ENCODE data around the gene PITPNC1.
"Not testable (repeated sequence)": the region's sequence is repeated elsewhere in the genome, so short reads cannot be mapped to it uniquely, and the experiment has no call there.

PITPNC1 gene

GRCh38 chr17:67623767-67624166 lies 246.7 kb downstream of the PITPNC1 start:
- DNase-seq (ENCODE audit: low read depth), result no peak

GRCh38 chr17:67624886-67625656 lies 248.0 kb downstream of the PITPNC1 start:
- DNase-seq (ENCODE audit: low read depth), result no peak

DNA sequence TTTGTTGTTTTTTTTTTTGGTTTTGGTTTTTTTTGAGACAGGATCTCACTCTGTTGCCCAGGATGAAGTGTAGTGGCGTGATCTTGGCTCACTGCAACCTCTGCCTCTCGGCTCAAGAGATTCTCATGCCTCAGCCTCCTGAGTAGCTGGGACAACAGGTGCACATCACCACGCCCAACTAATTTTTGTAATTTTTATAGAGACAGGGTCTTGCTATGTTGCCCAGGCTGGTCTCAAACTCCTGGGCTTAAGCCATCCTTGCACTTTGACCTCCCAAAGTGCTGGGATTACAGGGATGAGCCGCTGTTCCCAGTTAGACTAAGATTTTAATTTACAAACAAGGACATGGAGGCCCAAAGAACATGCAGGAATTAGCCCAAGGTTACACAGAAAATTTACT lies 248.9 kb downstream of the PITPNC1 start:
- no peak for DNase-seq (ENCODE audit: low read depth)

DNA sequence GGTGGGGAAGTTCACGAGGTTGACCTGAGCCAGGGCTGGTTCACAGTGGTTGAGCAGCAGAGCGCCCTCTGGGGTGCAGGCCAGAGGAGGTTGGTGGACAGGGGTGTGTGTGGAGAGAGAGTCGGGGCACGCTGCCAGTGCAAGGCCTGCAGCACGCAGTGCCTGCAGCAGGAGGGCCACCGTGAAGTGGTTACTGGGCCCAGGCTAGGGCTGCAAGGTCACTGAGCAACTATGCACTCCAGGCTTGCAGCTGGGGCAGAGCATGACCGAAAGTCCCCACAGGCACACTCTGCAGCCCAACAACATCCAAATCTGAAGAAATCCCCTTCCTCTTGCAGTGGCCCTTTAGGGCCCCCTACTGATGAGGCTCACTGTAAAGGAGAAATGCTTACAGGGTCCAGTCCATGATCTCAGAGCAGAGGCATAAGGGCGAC lies 251.5 kb downstream of the PITPNC1 start:
- DNase-seq (ENCODE audit: low read depth), result peak; percentile 20

DNA sequence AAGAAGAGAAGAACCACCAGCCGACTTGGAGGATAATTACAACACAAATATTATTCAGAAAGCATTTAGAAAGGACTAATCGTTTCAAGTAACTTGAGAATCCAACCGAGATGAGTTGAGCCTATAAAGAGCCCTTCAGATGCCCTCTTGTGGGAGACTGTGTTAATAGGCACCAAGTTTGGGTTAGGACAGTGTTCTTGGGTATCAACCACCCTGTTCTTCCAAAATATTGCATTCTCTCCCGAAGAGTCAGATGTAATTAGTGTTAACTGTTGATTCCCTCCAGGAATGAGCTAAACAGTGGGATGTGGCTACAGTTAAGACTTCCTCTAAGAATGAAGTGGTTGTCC lies 252.9 kb downstream of the PITPNC1 start:
- DNase-seq (ENCODE audit: low read depth), result peak; percentile 84

- DNase-seq (ENCODE audit: low read depth), result not testable (repeated sequence)
Measured at GRCh38 chr17:67630836-67631235, 253.8 kb downstream of the PITPNC1 start.

- peak; percentile 39 for DNase-seq (ENCODE audit: low read depth)
Measured at GRCh38 chr17:67632141-67632540, 255.1 kb downstream of the PITPNC1 start.

GRCh38 chr17:67633751-67634211 lies 256.7 kb downstream of the PITPNC1 start:
- DNase-seq (ENCODE audit: low read depth), result no peak

DNA sequence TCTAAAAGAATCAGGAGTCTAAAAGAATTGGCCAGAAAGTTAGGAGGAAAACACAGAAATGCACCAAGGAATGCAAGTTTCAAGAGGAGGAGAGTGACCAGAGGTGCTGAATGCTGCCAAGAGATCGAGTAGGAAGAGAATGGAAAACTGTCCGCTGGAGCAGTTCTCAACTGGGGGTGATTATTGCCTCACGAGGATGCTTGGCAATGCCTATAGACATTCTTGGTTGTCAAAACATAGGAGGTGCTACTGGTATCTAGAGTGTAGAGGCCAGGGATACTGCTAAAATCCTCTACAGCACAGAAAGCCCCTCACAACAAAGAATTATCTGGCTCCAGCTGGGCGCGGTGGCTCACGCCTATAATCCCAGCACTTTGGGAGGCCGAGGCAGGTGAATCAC lies 258.6 kb downstream of the PITPNC1 start:
- DNase-seq (ENCODE audit: low read depth), result no peak

GRCh38 chr17:67636312-67636711 lies 259.2 kb downstream of the PITPNC1 start:
- DNase-seq (ENCODE audit: low read depth), result no peak

GRCh38 chr17:67636834-67637520 lies 259.9 kb downstream of the PITPNC1 start:
- DNase-seq (ENCODE audit: low read depth), result no peak

DNA sequence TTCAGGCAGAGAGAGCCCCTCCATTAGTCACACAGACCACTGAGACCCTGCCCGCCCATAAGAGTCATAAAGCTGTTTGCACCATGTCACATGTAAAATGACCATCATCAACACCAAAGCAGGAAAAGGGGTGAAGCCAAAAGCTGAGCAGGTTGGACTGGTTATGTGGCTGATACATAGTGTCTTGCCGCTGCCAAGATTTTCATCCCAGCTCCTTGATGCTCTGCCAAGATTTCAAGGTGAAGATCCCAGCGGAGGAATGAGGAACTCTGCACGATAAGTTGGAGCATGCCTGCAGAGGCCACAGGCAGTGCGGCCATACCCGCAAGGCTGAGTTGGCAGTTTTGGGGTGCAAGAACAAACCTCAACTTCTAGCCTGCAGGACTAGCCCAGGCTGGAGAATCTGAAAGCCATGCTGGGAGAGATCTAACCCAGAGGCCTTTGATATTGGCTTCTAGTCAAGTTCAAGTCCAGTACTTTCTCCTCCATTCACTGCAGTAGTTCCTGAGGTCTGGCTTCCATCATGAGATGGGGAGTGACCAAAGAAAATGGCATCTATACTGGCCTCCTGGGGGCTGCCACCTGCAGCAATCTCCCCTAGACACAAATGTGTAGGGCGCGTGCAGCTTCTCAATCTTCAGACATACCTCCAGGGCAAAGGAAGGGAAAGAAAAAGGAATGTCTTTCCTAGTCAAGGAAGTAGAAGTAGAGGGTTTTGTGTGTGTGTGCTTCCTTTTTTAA lies 261.0 kb downstream of the PITPNC1 start:
- DNase-seq (ENCODE audit: low read depth), result no peak

GRCh38 chr17:67638871-67639270 lies 261.8 kb downstream of the PITPNC1 start:
- no peak for DNase-seq (ENCODE audit: low read depth)

DNA sequence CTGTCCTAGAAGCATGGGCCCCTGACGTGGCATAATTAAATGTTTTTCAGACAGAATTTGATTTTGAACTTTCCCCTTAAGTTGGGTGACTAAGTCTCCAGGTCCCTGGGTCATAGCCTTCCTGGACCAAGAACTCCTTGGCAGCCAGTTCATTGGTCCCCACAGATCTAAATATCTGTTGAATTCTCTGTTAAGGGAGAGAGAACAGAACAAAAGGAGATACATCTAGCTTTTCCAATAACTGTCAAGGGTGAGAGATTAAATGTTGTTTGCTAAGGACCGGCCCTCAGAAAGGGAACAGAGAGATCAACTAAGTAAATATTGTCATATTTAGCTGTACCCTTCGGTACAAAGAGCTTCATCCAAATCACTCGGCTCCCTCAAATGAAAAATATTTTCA lies 262.5 kb downstream of the PITPNC1 start:
- no peak for DNase-seq (ENCODE audit: low read depth)

DNA sequence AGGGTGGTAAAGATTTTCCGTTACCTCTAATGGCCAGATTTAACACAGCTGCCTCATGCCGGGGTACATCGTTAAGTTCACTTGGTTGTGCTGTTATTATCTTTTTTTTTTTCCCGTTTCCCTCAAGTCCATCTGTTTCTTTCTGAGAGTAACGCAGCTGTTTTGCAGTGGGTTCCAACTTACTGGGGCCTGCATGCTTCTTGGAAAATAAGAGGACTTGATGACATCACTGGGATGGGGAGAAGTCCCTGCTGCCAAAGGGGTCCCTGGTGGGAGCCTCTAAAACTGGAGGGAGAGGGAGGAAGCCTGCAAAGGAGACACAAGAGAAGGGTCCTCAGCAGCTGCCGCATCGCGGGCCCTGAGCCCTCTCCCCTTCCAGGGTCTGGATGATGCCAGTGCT lies 262.9 kb downstream of the PITPNC1 start:
- DNase-seq (ENCODE audit: low read depth), result no peak

GRCh38 chr17:67642488-67642887 lies 265.4 kb downstream of the PITPNC1 start:
- DNase-seq (ENCODE audit: low read depth), result no peak

GRCh38 chr17:67644061-67644460 lies 267.0 kb downstream of the PITPNC1 start:
- no peak for DNase-seq (ENCODE audit: low read depth)

- DNase-seq (ENCODE audit: low read depth), result not testable (repeated sequence)
Measured at GRCh38 chr17:67645195-67645594, 268.1 kb downstream of the PITPNC1 start.

DNA sequence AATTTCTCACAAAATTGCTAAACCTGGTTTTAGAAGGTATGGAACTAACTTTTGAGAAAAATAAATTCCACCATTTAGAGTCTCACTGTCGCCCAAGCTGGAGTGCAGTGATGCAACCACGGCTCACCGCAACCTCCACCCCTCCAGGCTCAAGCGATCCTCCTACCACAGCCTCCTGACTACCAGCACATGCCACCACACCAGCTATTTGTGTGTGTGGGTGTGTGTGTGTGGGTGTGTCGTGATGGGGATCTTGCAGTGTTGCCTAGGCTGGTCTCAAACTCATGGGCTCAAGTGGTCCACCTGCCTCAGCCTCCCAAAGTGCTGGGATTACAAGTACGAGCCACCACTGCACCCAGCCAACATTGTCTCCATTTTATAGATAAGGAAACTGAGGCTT lies 269.4 kb downstream of the PITPNC1 start:
- no peak for DNase-seq (ENCODE audit: low read depth)

DNA sequence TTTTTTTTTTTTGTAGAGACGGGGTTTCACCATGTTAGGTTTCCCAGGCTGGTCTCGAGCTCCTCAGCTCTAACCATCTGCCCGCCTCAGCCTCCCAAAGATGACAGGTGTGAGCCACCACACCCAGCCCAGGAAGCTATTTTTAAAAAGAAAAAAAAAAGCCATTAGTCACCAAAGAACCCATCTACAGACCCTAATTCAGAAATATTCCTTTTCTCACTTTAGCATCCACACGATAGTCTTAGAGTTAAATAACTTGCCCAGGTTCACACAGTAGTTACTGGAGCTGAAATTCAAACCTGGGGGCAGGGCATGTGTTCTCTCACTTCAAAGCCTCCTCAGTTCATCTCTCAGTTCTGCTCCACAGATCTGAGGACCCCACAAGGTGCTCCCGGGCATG lies 270.4 kb downstream of the PITPNC1 start:
- DNase-seq (ENCODE audit: low read depth), result no peak

DNA sequence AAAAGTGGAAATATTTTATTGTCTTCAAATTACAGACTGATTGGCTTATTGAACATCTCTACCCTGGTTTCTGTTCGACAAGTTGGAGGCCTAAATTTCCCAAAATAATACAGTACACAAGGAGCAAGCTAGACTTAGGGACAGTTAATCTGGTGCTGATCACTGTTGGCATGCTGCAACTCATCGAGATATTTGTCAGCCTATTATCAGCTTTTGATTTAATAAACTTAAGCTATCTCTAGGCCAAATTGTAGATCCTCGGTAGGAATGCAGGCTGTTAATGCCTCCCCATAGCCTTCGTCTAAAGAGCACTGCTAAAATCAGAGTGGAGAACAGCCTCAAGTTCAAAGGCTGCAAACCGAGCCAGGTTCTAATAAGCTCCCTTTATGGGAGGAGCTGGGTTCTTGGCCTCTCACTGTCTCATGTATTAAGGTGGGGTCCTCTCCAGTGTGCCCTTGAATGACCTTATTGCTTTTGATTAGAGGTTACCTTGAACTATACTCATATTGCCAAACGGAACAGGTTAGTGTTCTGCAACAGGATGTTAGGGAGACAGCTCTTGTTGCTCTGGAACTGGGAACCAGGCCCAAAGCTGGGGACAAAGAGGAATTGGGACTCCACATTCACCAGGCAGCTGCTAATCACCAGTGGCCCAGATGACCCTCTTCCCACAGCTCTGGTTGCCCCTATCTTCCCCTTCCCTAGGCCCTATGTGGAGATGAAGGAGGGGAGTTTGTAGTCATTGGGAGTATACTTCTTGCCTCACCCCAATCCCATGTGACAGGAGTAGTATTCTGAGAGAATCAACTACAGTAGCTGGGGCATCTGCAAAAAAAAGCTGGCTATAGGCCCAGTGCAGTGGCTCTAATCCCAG lies 271.2 kb downstream of the PITPNC1 start:
- DNase-seq (ENCODE audit: low read depth), result no peak

DNA sequence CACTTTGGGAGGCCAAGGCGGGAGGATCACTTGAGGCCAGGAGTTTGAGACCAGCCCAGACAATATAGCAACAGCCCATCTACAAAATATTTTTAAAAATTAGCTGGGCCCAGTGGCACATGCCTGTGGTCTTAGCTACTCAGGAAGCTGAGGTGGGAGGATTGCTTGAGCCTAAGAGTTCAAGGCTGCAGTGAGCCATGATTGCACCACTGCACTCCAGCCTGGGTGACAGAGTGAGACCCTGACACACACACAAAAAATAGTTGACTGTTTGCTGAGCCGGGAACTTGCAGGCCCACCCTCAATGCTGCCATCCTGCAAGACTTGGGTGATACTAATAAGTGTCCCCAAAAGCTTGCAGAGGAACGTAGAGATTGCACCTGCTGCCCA lies 271.8 kb downstream of the PITPNC1 start:
- DNase-seq (ENCODE audit: low read depth), result not testable (repeated sequence)

All from fibroblast of gingiva (primary cell).